Measurements from ENCODE around the gene AGBL5. TPM values are rescaled to one million over a fixed set of nuclear protein-coding genes. Genes with fewer than 3 reads are reported as not detected.

AGBL5 gene
- total and polyA plus RNA-seq, 9 of the 15 experiments (the other 6 are each of a cell fraction or from before 2014, with no cell fraction given): 3.3 to 52.7 (median 26.2) TPM

- in situ Hi-C loops (cut with MboI): no loop called here
- peak overlapping the region; percentile 90; the same call in 1 of the 2 replicates for H2AFZ ChIP-seq (ENCODE audit: low read depth, low read length)
- no peaks in the 10 kb centered on the region for H3K36me3 ChIP-seq (ENCODE audit: control insufficient read depth, insufficient read depth, low read length)
- BruUV-seq (replicated peaks): no TSS peak
- H3K9me3 ChIP-seq (replicated peaks; ENCODE audit: control insufficient read depth, insufficient read depth, low read depth, low read length): no peaks in the 10 kb centered on the region
- CTCF ChIA-PET (ENCODE audit: low intra/inter-chr PET ratio): no interaction called here
- peaks cover 44 to 73% of the 10 kb centered on the region in 2 experiments for H3K4me1 ChIP-seq (replicated peaks in 1 of 2; ENCODE audit: control insufficient read depth in 2 of 2, insufficient read depth in 2 of 2, low read length in 2 of 2)
- H3K27ac ChIP-seq (ENCODE audit: extremely low read depth, low read depth, low read length): peak overlapping the region; percentile 87
- no peak for FAIRE-seq
- peak overlapping the region; percentile 62 to 84 for H3K9ac ChIP-seq (ENCODE audit: insufficient read depth in 1 of 2, low read depth in 2 of 2, low read length in 2 of 2)
- H3K27me3 ChIP-seq (ENCODE audit: control insufficient read depth in 2 of 2, insufficient read depth in 2 of 2, low read length in 2 of 2): no peaks in the 10 kb centered on the region
- H3K4me2 ChIP-seq (ENCODE audit: insufficient read depth, low read length): peak overlapping the region; percentile 78; the same call in 1 of the 2 replicates
- peak; percentile 41 to 56 (median 54) for DNase-seq (ENCODE audit: extremely low read depth in 1 of 4, low spot score in 3 of 4)
- H4K20me1 ChIP-seq (replicated peaks; ENCODE audit: control insufficient read depth, insufficient read depth, low read length): no peaks in the 10 kb centered on the region
- H3K79me2 ChIP-seq (ENCODE audit: control insufficient read depth, insufficient read depth, low read length): peaks cover 4% of the 10 kb centered on the region; the same call in 1 of the 3 replicates
- H3K4me3 ChIP-seq: no peak overlapping the region
- WGBS (ENCODE audit: insufficient coverage, low coverage, missing lambda C conversion rate): 73% methylated on average over 24 of the region's 38 CpGs
- POLR2A ChIA-PET: interaction anchor here (0.6 to 2.3 kb wide), 15 partner anchors 10 to 209 kb away, joined by 3 to 11 read pairs (median 5); partner anchors contain the start of gene OST4
- intact Hi-C loops (cut with micrococcal nuclease): loop anchor here (1.0 to 2.0 kb wide), 3 partner anchors 31 to 235 kb away; partner anchors contain the start of gene AGBL5
- peaks cover 4% of the 10 kb centered on the region for H3K9me1 ChIP-seq (ENCODE audit: control insufficient read depth, insufficient read depth, low read length)
- no peak for ATAC-seq
- TF ChIP-seq NFIX (CRISPR knock-in tag; IDR thresholded peaks at IDR 0.05; ENCODE audit: low read depth): no peak
- 0 out of 2 replicates have a peak, but pooled peaks have one; percentile 47 for TF ChIP-seq ERF (CRISPR knock-in tag; IDR thresholded peaks at IDR 0.05)
- no peak for TF ChIP-seq ZNF695 (CRISPR knock-in tag; IDR thresholded peaks at IDR 0.05)
- no peak for TF ChIP-seq ELK1 (CRISPR knock-in tag; IDR thresholded peaks at IDR 0.05)
- no peak for TF ChIP-seq CTCF (IDR thresholded peaks at IDR 0.05 in 2 of 3, conservative IDR thresholded peaks at IDR 0.05 in 1 of 3; ENCODE audit: insufficient read depth in 2 of 3, low read depth in 1 of 3, low read length in 3 of 3)
- peak; percentile 8 for TF ChIP-seq FIP1L1 (IDR thresholded peaks at IDR 0.05; ENCODE audit: low read depth, low read length, poor library complexity, severe bottlenecking)
- 0 out of 2 replicates have a peak, but pooled peaks have one; percentile 43 for TF ChIP-seq ZNF592 (IDR thresholded peaks at IDR 0.05)
- TF ChIP-seq USF2 (CRISPR knock-in tag; IDR thresholded peaks at IDR 0.05): no peak
- 0 out of 2 replicates have a peak, but pooled peaks have one; percentile 39 for TF ChIP-seq DMBX1 (CRISPR knock-in tag; IDR thresholded peaks at IDR 0.05; ENCODE audit: borderline replicate concordance)
- TF ChIP-seq IFI16 (CRISPR knock-in tag; IDR thresholded peaks at IDR 0.05): no peak
- no peak for TF ChIP-seq HNRNPUL1 (IDR thresholded peaks at IDR 0.05; ENCODE audit: low read length)
- no peak for TF ChIP-seq RUNX1 (IDR thresholded peaks at IDR 0.05; ENCODE audit: low read depth)
Measured at GRCh38 chr2:27081984-27082772, 30.7 kb downstream of the AGBL5 start.
